Brain pericyte (primary cell): ENCODE results near the gene AMH.
A peak's percentile ranks its signal among the peaks of the same experiment; 100 is the strongest.

ENCODE experiments used
- DNase-seq: peaks from one replicate; pipeline ENCODE4 v3.0.0-alpha.2; 2012; ENCODE audit warnings: low read depth, low spot score

The AMH gene

GRCh38 chr19:2235381-2236063 is 13.6 kb upstream of the AMH start:
- DNase-seq: no peak

GRCh38 chr19:2236064-2236313 is 13.1 kb upstream of the AMH start:
- no peak for DNase-seq

GRCh38 chr19:2236314-2237050 is 12.6 kb upstream of the AMH start, which contains the start of the genes PLEKHJ1 and SF3A2:
Gene PLEKHJ1, minus strand, starts transcription at chr19:2236329. Its CDS starts 81 bp downstream, at chr19:2236248.
Gene SF3A2, plus strand, starts transcription at chr19:2236824. Its CDS starts 6,595 bp downstream, at chr19:2243419.
- peak; percentile 92 for DNase-seq

GRCh38 chr19:2237051-2237868 is 11.9 kb upstream of the AMH start:
- DNase-seq: no peak

GRCh38 chr19:2237869-2238153 is 11.3 kb upstream of the AMH start:
- no peak for DNase-seq

GRCh38 chr19:2239173-2239572 is 9.9 kb upstream of the AMH start:
- DNase-seq: no peak

- DNase-seq: no peak
Observed at GRCh38 chr19:2239771-2240770, 9.1 kb upstream of the AMH start.

- no peak for DNase-seq
Observed at GRCh38 chr19:2240881-2241760, 8.0 kb upstream of the AMH start.

GRCh38 chr19:2242092-2242537 is 7.0 kb upstream of the AMH start:
- DNase-seq: no peak

GRCh38 chr19:2242816-2243215 is 6.3 kb upstream of the AMH start:
- no peak for DNase-seq

GRCh38 chr19:2243274-2244124 is 5.6 kb upstream of the AMH start:
- DNase-seq: no peak

GRCh38 chr19:2244125-2244411 is 5.1 kb upstream of the AMH start:
- DNase-seq: no peak

GRCh38 chr19:2244486-2244885 is 4.6 kb upstream of the AMH start:
- no peak for DNase-seq

GRCh38 chr19:2245273-2245672 is 3.9 kb upstream of the AMH start:
- no peak for DNase-seq

GRCh38 chr19:2246014-2246620 is 3.0 kb upstream of the AMH start:
- no peak for DNase-seq

GRCh38 chr19:2246801-2247361 is 2.2 kb upstream of the AMH start:
- no peak for DNase-seq

- no peak for DNase-seq
Observed at GRCh38 chr19:2247433-2248101, 1.6 kb upstream of the AMH start.
